GM19397 (cell line): ENCODE measurements around the gene IL15RA.
"Not testable (repeated sequence)": the region's sequence is repeated elsewhere in the genome, so short reads cannot be mapped to it uniquely, and the experiment has no call there.

ENCODE experiments used
- ATAC-seq: cut with Tn5 transposase; IDR thresholded peaks from one replicate; pipeline ENCODE4 v1.9.1; 2021; ENCODE audit warnings: mild to moderate bottlenecking, moderate library complexity; ENCODE audit not compliant: unreplicated experiment

IL15RA gene

GRCh38 chr10:5951721-5952407 lies 25.5 kb downstream of the IL15RA start:
- ATAC-seq, result no peak

- ATAC-seq, result no peak
These were observed 26.1 kb downstream of the IL15RA start for GRCh38 chr10:5951167-5951711.

GRCh38 chr10:5949009-5949759 lies 28.2 kb downstream of the IL15RA start:
- ATAC-seq, result no peak

GRCh38 chr10:5948208-5948585 lies 29.1 kb downstream of the IL15RA start:
- no peak for ATAC-seq

- ATAC-seq, result no peak
These were observed 29.7 kb downstream of the IL15RA start for GRCh38 chr10:5947471-5948207.

DNA sequence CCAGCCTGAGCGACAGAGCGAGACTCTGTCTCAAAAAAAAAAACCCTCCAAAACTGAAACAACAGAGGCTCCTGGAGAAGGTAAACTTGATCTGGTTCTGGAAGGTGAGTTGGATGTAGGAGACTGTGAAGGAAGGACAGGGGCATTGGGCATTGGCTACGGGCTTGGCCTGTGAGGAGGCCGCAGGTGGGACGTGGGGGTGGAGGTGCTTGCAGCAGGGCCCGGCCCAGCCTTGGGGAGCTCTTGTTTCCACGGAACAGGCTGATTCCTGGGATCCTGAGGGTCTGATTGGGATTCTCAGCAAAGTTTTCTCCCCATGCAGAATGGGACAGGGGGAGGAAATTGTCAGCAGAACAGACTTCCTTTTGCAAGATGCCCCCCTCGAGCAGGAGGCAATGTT lies 30.6 kb downstream of the IL15RA start:
- ATAC-seq, result no peak

GRCh38 chr10:5946419-5946775 lies 30.9 kb downstream of the IL15RA start:
- not testable (repeated sequence) for ATAC-seq

- no peak for ATAC-seq
These were observed 31.6 kb downstream of the IL15RA start for GRCh38 chr10:5945561-5946418.

- no peak for ATAC-seq
These were observed 32.2 kb downstream of the IL15RA start for GRCh38 chr10:5945190-5945509.

DNA sequence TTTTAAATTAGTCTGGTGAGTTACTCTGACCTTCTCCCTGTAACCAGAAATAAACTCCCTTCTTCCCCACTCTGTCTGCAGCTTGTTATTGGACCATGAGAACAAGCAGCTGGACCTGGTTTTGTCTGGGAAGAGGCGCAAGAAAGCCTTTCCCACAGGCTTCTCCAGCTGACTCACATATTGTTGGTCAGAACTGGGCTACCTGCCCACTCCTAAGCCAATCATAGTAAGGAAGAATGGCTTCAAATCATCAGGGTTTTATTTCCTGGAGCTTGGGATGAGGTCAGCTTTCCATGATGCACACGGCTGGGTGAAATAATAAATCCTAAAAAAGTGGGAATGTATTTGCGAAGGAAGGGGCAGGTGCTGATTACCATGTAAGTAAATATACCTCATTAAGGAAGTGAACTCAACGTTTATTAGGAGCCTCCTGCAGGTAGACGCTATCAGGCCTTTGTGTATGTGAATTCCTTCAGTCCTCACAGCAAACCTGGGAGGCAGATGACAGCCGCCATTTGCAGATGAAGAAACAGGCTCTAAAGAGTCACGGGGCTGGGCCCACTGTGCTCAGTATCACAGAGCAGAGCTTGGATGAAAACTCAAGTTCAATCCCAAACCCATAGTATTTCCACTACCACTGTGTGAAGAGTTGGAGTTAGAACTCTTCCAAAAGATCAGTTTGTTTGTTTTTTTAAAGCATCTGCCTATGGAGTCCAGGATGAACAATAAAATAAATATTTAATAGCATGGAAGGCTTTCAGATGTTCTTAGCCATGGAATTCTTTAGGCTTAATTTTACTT lies 32.8 kb downstream of the IL15RA start:
- ATAC-seq, result no peak

DNA sequence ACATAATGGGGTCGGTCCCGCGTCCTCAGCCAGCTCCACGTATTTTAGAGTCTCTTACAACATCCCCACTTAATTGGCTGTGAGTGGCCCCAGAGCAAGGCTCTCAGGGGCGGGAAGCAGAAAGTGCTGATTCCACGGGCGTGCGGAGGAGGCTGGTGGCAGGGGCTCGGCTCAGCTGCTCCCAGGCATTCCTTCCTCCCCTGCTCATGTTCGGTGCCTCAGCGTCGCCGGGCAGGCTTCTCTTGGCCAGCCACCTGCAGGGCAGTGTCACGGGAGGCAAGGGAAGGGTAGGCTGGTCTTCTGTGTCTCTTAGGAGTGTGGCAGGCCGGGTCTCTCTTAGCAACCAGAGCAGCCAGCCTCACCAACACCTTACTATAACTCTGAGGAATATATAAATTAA lies 33.8 kb downstream of the IL15RA start:
- no peak for ATAC-seq

GRCh38 chr10:5942474-5942873 lies 34.9 kb downstream of the IL15RA start:
- ATAC-seq, result no peak

DNA sequence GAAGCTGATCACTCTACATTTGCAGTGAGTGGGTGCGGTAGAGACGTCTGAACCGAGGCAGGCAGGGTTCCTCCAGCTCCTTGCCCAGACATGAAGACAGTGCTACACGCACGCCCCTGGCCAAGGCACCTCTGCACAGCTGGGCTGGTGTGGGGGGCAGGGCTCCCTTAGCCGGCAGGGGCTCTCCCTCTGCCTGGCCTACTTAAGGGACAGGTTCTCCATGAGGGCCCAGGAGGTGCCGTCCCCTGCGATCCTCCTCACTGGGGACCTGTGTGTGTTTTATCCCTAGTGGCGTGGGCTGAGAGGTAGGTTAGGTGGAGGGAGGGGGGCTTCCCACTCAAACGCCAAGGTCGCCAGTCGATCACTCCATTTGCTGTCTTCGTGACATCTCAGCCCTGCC lies 35.3 kb downstream of the IL15RA start:
- ATAC-seq, result no peak

GRCh38 chr10:5941579-5941978 lies 35.8 kb downstream of the IL15RA start:
- ATAC-seq, result no peak

- ATAC-seq, result no peak
These were observed 36.5 kb downstream of the IL15RA start for GRCh38 chr10:5940807-5941218.

DNA sequence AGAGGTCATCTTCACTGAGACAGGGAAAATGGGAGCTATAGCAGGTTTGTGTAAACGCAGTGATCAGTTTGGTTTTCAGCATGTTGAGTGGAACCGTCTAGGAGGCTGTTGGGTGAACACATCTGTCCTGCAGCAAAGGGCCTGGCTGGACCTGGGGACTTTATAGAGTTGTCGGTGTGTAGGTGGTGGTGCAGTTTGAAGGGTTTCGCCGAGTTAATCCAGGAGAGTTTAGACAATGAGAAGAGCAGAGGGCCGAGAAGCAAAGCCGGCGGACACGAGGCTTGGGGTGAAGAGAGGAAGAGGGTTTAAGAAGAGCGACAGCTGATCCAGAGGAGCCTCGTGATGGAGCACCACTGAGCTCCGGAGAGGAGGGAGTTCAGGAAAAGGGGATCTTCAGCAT lies 39.1 kb downstream of the IL15RA start:
- ATAC-seq, result no peak

- no peak for ATAC-seq
These were observed 40.3 kb downstream of the IL15RA start for GRCh38 chr10:5937016-5937415.

GRCh38 chr10:5935628-5936027 lies 41.7 kb downstream of the IL15RA start:
- ATAC-seq, result no peak

- no peak for ATAC-seq
These were observed 43.3 kb downstream of the IL15RA start for GRCh38 chr10:5933909-5934546.

DNA sequence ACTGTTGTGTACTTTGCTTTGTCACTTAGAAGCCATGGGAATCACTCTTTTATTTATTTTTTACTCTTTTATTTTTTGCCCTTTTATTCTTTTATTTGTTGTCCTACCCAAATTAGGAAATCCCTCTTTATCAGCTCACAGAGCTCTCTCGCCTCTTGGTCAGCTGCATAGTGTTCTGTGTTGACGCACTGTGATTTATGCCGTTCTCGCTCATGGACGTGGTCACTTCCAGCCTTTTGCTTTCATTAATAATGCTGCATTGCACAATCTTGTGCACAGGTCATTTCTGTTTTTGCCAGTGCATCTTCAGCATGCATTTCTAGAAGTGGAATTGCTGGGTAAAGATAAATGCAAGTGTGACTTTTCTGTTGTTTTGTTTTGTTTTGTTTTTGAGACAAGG lies 45.0 kb downstream of the IL15RA start:
- no peak for ATAC-seq
